Activated naive CD8-positive, alpha-beta T cell treated with anti-CD3 and anti-CD28 coated beads, Interleukin-2, amount 50 U/mL, for 24 hours (primary cell): ENCODE data around the gene WDR87.
"Not testable (repeated sequence)": the region's sequence is repeated elsewhere in the genome, so short reads cannot be mapped to it uniquely, and the experiment has no call there.

ENCODE experiments used
- ATAC-seq: fragments of 150-1000 bp; cut with Tn5 transposase; one replicate; pipeline ENCODE4 v1.10.0; 2021
- DNase-seq: peaks from one replicate; pipeline ENCODE4 v3.0.0; 2021
- H3K27ac Mint-ChIP-seq: one replicate; pipeline ENCODE4 v1.8.0; 2021; ENCODE audit warnings: mild to moderate bottlenecking, mixed read lengths
- H3K27me3 Mint-ChIP-seq: one replicate; pipeline ENCODE4 v1.8.0; 2021; ENCODE audit warnings: mixed read lengths
- H3K36me3 Mint-ChIP-seq: one replicate; pipeline ENCODE4 v1.8.0; 2021; ENCODE audit warnings: low read depth, mixed read lengths
- H3K4me1 Mint-ChIP-seq: one replicate; pipeline ENCODE4 v1.8.0; 2021; ENCODE audit warnings: mixed read lengths
- H3K4me3 Mint-ChIP-seq: one replicate; pipeline ENCODE4 v1.8.0; 2021; ENCODE audit warnings: mild to moderate bottlenecking, moderate library complexity, mixed read lengths
- H3K9me3 Mint-ChIP-seq: one replicate; pipeline ENCODE4 v1.8.0; 2021; ENCODE audit warnings: mixed read lengths

WDR87 gene

DNA sequence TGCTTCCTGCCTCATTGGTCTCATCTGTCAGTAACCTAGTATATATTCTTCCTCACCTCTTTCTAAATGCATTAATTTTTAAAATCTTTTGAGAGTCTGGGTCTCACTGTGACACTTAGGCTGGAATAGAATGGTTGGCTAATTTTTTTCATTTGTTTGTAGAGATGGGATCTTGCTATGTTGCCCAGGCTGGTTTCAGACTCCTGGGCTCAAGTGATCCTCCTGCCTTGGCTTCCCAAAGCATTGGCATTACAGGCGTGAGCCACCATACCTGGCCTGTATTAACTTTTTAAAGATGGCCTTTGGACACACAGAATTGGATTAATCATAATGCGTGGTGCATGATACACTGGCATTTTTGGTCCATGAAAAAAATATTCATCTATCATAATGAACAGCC lies 30.5 kb upstream of the WDR87 start:
- H3K4me3 Mint-ChIP-seq, result no peak overlapping the region
- H3K27me3 Mint-ChIP-seq, result no peaks in the 10 kb centered on the region
- H3K36me3 Mint-ChIP-seq, result peaks cover 24% of the 10 kb centered on the region
- DNase-seq (no peak), ATAC-seq (no peak)
- H3K4me1 Mint-ChIP-seq, result peaks cover 19% of the 10 kb centered on the region
- H3K9me3 Mint-ChIP-seq, result peaks cover 15% of the 10 kb centered on the region
- H3K27ac Mint-ChIP-seq, result no peak overlapping the region

DNA sequence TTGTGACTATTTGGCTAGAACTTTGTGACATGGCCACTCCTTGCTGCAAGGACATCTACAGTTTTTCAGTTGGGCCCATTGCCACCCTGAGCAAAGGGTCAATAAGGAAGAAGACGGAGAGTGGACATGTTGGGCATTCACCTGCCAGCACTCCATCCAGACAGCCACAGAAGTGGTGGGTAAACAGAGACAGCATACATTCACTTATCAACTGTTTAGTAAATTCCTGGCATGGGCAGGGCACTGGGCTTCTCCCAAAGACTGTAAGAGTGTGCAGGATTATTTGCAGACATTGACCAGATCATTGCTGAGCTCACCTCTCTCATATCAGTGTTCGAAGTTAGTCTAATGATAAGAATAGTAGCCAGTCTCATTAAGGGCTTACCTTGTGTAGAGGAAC lies 29.8 kb upstream of the WDR87 start:
- DNase-seq (no peak), ATAC-seq (no peak)
- H3K36me3 Mint-ChIP-seq, result peaks cover 24% of the 10 kb centered on the region
- H3K27ac Mint-ChIP-seq, result no peak overlapping the region
- H3K4me3 Mint-ChIP-seq, result no peak overlapping the region
- H3K9me3 Mint-ChIP-seq, result peaks cover 15% of the 10 kb centered on the region
- H3K4me1 Mint-ChIP-seq, result peaks cover 22% of the 10 kb centered on the region
- no peaks in the 10 kb centered on the region for H3K27me3 Mint-ChIP-seq

DNA sequence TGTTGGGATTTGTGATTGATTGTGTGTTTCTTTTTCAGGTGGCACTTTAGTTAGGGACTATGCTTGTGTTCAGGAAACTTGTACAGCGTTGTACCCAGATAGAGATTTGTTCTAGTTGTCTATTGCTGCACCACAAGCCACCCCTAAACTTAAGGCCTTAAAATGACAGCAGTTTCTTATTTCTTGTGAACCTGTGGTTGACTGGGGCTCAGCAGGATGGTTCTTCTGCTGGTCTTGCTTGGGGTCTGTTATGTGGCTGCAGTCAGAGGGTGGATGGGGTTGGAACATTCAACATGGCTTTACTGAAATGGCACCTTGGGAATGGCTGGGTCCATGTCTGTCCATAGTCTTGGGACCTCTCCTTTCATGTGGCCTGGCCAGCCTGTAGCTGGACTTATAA lies 28.9 kb upstream of the WDR87 start:
- Mint-ChIP-seq H3K9me3 (peaks cover 15% of the 10 kb centered on the region), H3K4me1 (peaks cover 25% of the 10 kb centered on the region), H3K27me3 (no peaks in the 10 kb centered on the region), H3K27ac (no peak overlapping the region), H3K36me3 (peaks cover 24% of the 10 kb centered on the region), H3K4me3 (no peak overlapping the region)
- DNase-seq (no peak), ATAC-seq (no peak)

DNA sequence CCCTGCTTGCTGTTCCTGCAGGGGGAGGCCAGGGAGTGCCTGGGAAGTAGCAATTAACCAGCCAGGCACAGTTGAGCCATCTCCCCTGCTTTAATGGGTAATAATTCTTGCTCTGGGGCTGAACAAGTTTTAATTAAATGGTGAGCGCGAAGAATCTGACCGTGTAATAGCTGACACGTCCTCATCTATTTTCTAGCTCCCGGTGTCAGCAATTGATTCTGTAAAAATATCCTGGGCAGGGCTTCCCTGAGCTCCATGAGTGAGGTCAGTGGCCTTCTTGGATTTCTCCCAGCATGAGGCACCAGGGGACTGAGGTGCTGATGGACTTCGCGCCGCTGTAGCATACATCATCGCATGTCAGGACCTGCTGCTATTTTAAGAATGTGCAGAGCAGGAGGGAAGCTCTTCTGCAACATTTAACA lies 27.6 kb upstream of the WDR87 start:
- Mint-ChIP-seq H3K9me3 (peaks cover 15% of the 10 kb centered on the region), H3K27me3 (no peaks in the 10 kb centered on the region), H3K4me3 (no peak overlapping the region), H3K36me3 (peaks cover 24% of the 10 kb centered on the region), H3K4me1 (peaks cover 30% of the 10 kb centered on the region), H3K27ac (no peak overlapping the region)
- no peak for ATAC-seq
- DNase-seq, result no peak

DNA sequence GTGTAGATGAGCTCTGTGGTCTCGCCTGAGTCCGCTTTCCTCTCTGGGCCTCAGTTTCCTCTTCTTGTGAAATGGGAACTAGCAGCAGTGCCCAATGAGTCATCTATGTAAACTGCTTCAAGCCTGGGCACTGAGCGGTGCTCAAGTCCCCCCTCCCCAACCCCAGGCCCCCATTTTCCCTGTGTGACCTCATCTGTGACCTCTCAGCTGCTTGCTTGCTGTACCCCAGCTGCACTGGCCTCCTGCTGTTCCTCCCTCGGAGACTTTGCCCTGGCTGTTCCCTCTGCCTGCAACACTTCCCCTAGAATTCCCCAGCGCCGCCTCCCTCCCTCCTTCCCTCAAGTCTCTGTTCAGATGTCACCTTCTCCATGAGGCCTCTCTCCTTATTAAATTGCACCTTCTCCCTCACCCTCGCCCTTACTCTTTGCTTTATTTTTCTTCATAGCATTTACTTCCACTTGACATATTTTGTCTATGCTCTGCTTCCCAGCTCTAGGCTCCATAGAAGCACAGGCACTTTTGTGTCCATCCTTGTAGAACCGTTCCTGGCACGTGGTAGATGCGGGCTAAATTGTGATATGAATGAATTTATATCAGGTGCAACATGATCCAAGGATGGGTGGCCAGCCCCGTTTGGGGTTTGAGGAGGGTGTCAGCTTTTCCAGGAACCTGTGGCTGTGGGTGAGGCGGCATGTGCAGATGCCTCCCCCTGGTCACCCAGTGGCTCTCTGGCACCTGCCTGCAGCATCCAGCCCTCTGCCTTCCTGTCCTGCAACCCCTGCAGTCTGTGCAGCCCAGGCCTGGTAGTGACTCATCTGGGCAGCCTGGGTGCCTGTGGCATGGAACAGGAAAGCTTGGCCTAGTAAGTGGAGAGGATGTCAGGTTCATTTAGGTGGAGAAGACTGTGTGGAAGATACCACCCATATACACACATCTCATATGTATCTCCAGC lies 26.9 kb upstream of the WDR87 start:
- Mint-ChIP-seq H3K4me3 (peak overlapping the region; percentile 48), H3K27me3 (no peaks in the 10 kb centered on the region), H3K36me3 (peaks cover 24% of the 10 kb centered on the region), H3K27ac (peak overlapping the region; percentile 17), H3K9me3 (peaks cover 15% of the 10 kb centered on the region), H3K4me1 (peaks cover 33% of the 10 kb centered on the region)
- ATAC-seq (peak; percentile 43), DNase-seq (no peak)

DNA sequence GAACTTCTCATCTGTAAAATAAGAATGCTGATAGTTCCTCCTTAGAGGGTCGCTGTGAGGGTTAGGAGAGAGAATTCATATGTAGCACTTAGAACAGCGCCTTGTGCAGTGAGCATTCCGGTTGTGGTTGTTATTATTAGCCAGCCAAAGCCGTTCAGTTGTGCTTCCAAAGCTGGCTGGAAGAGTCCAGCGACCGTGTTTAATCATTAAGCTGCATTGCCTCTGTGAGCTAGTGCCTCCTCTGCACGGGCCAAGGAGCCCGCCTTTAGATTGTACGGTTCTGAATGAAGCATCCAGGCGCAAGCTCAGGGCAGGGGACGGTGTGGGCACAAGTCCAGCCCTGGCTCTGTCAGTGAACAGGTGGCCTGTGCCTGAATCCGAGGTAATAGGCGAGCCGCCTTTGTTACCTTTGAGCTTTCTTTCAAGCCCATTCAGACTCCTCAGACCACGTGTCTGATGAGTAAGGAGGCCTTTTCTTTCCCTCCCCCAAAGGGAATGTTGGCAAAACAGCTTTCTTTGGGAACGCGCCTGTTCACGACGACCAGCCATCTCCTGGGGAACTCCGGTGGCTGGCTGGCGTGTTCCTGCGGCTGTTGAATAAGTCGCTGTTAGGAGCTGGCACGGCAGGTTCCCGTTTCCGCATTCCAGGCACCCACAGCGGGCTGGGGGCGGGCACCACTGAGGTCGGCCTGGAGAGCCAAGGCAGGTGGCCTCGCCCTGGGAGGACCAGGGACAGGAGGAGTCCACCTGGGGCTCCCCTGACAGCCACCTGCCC lies 25.7 kb upstream of the WDR87 start:
- no peak for ATAC-seq
- H3K27ac Mint-ChIP-seq, result peak overlapping the region; percentile 17
- no peaks in the 10 kb centered on the region for H3K27me3 Mint-ChIP-seq
- peaks cover 15% of the 10 kb centered on the region for H3K9me3 Mint-ChIP-seq
- peak; percentile 20 for DNase-seq
- H3K4me1 Mint-ChIP-seq, result peaks cover 33% of the 10 kb centered on the region
- peak overlapping the region; percentile 48 for H3K4me3 Mint-ChIP-seq
- peaks cover 22% of the 10 kb centered on the region for H3K36me3 Mint-ChIP-seq

DNA sequence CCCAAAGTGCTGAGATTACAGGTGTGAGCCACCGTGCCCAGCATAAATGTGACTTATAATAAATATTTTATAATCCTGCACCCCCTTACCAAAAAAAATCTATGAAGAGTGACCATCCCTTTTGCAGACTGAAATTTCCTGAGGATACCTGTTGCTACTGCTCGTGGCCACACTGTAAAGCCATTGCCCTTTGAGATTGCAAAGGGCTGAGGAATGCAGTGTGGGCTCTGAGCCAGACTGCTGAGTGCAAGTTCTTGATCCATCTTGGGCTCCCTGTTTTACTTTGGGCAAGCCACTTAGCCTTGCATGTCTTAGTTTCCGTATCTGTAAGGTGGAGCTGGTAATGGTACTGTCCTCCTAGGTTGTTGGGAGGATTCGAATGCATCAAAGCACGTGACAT lies 24.0 kb upstream of the WDR87 start:
- ATAC-seq, result no peak
- no peak overlapping the region for H3K27ac Mint-ChIP-seq
- H3K9me3 Mint-ChIP-seq, result peaks cover 13% of the 10 kb centered on the region
- DNase-seq, result no peak
- no peaks in the 10 kb centered on the region for H3K27me3 Mint-ChIP-seq
- H3K36me3 Mint-ChIP-seq, result peaks cover 16% of the 10 kb centered on the region
- no peak overlapping the region for H3K4me3 Mint-ChIP-seq
- peaks cover 41% of the 10 kb centered on the region for H3K4me1 Mint-ChIP-seq

DNA sequence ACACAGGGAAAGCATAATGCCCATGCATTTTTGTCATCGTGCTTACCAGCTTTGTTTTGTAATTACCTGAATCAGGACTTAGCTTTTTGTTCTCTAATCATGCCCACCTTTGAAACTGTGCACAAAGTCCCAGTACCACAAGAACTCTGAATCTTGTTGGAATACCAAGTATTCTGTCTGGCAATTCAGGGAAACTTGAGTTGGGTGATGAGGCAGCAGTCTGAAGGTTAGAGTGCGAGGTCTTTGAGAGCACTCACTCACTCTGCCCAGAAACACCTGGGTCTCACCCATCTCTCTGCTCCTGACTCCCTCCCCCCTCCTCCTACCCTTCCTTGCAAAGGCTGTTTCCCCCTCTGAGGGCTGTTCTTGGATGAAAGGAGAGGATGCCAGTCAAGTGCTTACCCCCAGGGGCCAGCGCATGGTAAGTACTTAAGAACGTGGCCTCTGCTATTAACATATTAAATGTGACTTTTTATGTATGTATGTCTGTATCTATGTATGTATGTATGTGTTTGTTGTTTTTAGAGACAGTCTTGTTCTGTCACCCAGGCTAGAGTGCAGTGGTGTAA lies 23.0 kb upstream of the WDR87 start:
- no peak for ATAC-seq
- Mint-ChIP-seq H3K9me3 (peaks cover 3% of the 10 kb centered on the region), H3K27me3 (no peaks in the 10 kb centered on the region), H3K4me1 (peaks cover 43% of the 10 kb centered on the region), H3K27ac (no peak overlapping the region), H3K4me3 (no peak overlapping the region), H3K36me3 (peaks cover 12% of the 10 kb centered on the region)
- no peak for DNase-seq

DNA sequence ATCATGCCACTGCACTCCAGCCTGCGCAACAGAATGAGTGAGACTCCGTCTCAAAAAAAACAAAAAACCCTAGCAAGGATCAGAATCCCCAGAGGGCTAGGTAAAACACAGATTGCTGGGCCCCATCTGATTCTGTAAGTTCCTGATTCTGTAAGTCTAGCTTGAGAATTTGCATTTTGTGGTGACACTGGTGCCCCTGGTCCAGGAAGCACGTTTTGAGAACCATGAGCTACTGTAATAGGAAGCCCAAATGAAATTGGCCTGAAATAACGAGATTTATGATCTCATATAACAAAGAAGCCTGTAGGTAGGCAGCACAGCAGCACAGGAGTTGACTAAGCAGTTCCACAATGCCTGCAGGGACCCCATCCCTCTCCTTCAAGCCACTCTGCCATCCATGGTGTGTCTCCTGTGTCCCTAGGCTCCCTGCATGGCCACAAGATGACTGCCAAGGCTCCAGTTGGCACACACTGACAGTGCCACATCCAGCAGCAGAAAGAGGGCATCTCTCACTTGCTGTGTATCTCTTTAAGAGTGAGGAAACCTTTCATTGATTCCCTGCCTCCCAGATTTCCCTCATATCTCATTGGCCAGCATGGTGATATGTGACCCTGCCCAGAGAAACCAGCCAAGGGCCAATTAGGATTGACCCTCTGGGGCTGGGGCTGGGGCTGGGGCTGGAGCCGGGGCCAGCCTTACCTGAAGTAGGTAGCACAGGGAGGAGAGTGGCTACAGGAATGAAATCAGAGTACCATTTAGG lies 22.3 kb upstream of the WDR87 start:
- ATAC-seq (peak; percentile 36), DNase-seq (no peak)
- H3K27me3 Mint-ChIP-seq, result no peaks in the 10 kb centered on the region
- no peak overlapping the region for H3K27ac Mint-ChIP-seq
- no peaks in the 10 kb centered on the region for H3K9me3 Mint-ChIP-seq
- peaks cover 43% of the 10 kb centered on the region for H3K4me1 Mint-ChIP-seq
- no peak overlapping the region for H3K4me3 Mint-ChIP-seq
- H3K36me3 Mint-ChIP-seq, result peaks cover 6% of the 10 kb centered on the region

DNA sequence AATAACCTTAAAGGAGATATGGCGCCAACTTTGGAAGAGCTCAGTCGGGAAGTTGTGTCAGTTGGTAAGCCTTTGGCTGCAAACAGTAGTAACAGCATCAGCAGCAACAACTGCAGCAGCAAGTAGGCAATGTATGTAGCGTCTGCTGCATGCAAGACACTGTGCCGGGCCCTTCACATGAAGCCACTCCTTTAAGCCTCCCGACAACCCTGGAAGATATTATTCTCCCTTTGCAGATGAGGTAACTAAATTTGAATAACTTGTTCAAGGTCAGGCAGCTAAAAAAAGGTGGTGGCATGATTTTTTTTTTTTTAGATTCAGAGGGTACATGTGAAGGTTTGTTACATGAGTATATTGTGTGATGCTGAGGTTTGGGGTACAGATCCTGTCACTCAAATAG lies 20.3 kb upstream of the WDR87 start:
- no peaks in the 10 kb centered on the region for H3K27me3 Mint-ChIP-seq
- no peak overlapping the region for H3K4me3 Mint-ChIP-seq
- peaks cover 33% of the 10 kb centered on the region for H3K4me1 Mint-ChIP-seq
- DNase-seq (no peak), ATAC-seq (no peak)
- H3K9me3 Mint-ChIP-seq, result no peaks in the 10 kb centered on the region
- no peak overlapping the region for H3K27ac Mint-ChIP-seq
- peaks cover 4% of the 10 kb centered on the region for H3K36me3 Mint-ChIP-seq

DNA sequence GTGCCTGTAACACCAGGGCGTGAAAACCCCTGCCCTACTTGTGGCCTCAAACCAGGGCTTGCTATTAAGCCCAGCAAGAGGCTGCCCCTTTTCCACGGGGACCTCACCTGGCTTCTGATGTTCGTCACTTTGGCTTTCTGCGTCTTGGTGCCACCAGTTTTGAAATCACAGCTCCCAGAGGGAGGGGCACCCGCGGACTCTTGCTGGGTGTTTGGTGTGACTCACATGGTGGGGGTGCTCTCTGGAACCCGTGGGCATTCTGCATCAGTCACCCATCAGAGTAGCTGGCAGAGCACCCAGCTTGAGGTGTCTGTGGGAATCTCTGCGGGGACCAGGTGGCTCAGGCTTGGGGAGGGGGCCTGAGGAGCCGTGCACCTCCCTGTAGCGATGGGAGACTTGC lies 19.9 kb upstream of the WDR87 start:
- ATAC-seq (no peak), DNase-seq (no peak)
- no peaks in the 10 kb centered on the region for H3K9me3 Mint-ChIP-seq
- H3K36me3 Mint-ChIP-seq, result peaks cover 4% of the 10 kb centered on the region
- peaks cover 33% of the 10 kb centered on the region for H3K4me1 Mint-ChIP-seq
- no peaks in the 10 kb centered on the region for H3K27me3 Mint-ChIP-seq
- H3K27ac Mint-ChIP-seq, result no peak overlapping the region
- H3K4me3 Mint-ChIP-seq, result no peak overlapping the region

DNA sequence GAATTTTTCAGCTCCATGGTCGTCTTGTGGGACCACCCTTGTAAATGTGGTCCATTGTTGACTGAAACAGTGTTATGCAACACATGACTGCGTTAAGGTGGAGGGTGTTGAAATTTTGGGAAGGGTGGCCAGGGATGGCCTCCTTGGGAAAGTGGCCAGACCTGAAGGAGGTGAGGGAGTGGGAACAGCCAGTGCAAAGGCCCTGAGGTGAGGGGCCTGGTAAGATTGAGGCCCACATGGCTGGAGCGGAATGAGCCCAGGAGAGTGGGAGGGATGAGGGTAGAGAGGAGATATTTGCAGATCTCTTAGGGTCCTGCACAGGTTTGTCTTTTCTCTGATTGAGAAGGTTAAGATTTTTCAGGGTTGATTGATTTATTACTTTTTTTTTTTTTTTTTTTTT lies 18.8 kb upstream of the WDR87 start:
- H3K9me3 Mint-ChIP-seq, result no peaks in the 10 kb centered on the region
- ATAC-seq (no peak), DNase-seq (no peak)
- peaks cover 38% of the 10 kb centered on the region for H3K4me1 Mint-ChIP-seq
- no peaks in the 10 kb centered on the region for H3K27me3 Mint-ChIP-seq
- no peak overlapping the region for H3K27ac Mint-ChIP-seq
- peaks cover 6% of the 10 kb centered on the region for H3K36me3 Mint-ChIP-seq
- no peak overlapping the region for H3K4me3 Mint-ChIP-seq

DNA sequence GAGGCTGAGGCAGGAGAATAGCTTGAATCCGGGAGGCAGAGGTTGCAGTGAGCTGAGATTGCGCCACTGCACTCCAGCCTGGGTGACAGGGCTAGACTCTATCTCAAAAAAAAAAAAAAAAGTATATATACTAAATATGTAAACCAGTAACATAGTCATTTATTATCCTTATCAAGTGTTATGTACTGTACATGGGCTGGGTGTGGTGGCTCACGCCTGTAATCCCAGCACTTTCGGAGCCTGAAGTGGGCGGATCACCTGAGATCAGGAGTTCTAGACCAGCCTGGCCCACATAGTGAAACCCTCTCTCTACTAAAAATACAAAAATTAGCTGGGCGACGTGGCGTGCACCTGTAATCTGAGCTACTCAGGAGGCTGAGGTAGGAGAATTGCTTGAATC lies 18.2 kb upstream of the WDR87 start:
- H3K27me3 Mint-ChIP-seq, DNase-seq, ATAC-seq, H3K4me3 Mint-ChIP-seq, H3K9me3 Mint-ChIP-seq, H3K27ac Mint-ChIP-seq, H3K36me3 Mint-ChIP-seq: not testable (repeated sequence)
- peaks cover 41% of the 10 kb centered on the region for H3K4me1 Mint-ChIP-seq
